ENCODE results near the gene GRIN2B. TPM values are rescaled to one million over a fixed set of nuclear protein-coding genes. Genes with fewer than 3 reads are reported as not detected.

Gene GRIN2B
- total and polyA plus RNA-seq, 4 donors = 0.02 to 2.6 (median 0.25) TPM; not detected in 1

- TF ChIP-seq, protein P1, sequence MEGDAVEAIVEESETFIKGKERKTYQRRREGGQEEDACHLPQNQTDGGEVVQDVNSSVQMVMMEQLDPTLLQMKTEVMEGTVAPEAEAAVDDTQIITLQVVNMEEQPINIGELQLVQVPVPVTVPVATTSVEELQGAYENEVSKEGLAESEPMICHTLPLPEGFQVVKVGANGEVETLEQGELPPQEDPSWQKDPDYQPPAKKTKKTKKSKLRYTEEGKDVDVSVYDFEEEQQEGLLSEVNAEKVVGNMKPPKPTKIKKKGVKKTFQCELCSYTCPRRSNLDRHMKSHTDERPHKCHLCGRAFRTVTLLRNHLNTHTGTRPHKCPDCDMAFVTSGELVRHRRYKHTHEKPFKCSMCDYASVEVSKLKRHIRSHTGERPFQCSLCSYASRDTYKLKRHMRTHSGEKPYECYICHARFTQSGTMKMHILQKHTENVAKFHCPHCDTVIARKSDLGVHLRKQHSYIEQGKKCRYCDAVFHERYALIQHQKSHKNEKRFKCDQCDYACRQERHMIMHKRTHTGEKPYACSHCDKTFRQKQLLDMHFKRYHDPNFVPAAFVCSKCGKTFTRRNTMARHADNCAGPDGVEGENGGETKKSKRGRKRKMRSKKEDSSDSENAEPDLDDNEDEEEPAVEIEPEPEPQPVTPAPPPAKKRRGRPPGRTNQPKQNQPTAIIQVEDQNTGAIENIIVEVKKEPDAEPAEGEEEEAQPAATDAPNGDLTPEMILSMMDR (IDR thresholded peaks at IDR 0.05; ENCODE audit: control extremely low read depth, extremely low read depth) = no peak
- 67 to 81% methylated on average over 2 of the region's 2 CpGs for WGBS, 2 donors
- no peak overlapping the region for H3K27ac ChIP-seq (ENCODE audit: low read depth in 1 of 2, low read length in 1 of 2)
- DNase-seq = no peak
- H3K4me1 ChIP-seq (ENCODE audit: control insufficient read depth in 5 of 5, insufficient read depth in 5 of 5, low read length in 5 of 5) = no peaks in the 10 kb centered on the region
- no peaks in the 10 kb centered on the region for H3K27me3 ChIP-seq (ENCODE audit: control insufficient read depth in 3 of 3, insufficient read depth in 3 of 3, low read length in 2 of 3)
- peaks cover 0 to 3% (median under 1%) of the 10 kb centered on the region in 4 donors for H3K9me3 ChIP-seq (ENCODE audit: control insufficient read depth in 4 of 4, insufficient read depth in 3 of 4, low read length in 3 of 4)
- no peaks in the 10 kb centered on the region for H3K36me3 ChIP-seq (ENCODE audit: control insufficient read depth in 4 of 4, insufficient read depth in 4 of 4, low read length in 4 of 4)
- no peak for ATAC-seq (ENCODE audit: insufficient read depth, low FRiP score)
- no peak overlapping the region for H3K9ac ChIP-seq (ENCODE audit: insufficient read depth in 1 of 2, low read length in 2 of 2)
- H3K4me3 ChIP-seq = no peak overlapping the region
Measured at GRCh38 chr12:14018080-14018479, 36.7 kb upstream of the GRIN2B start.

GRCh38 chr12:14010989-14011388 is 29.6 kb upstream of the GRIN2B start:
- H3K36me3 ChIP-seq (ENCODE audit: control insufficient read depth in 4 of 4, insufficient read depth in 4 of 4, low read length in 4 of 4) = no peaks in the 10 kb centered on the region
- TF ChIP-seq, protein P1 (IDR thresholded peaks at IDR 0.05; ENCODE audit: control extremely low read depth, extremely low read depth) = no peak
- H3K9me3 ChIP-seq (ENCODE audit: control insufficient read depth in 4 of 4, insufficient read depth in 3 of 4, low read length in 3 of 4) = peaks cover 0 to 4% (median 1%) of the 10 kb centered on the region in 4 donors
- no peaks in the 10 kb centered on the region for H3K27me3 ChIP-seq (ENCODE audit: control insufficient read depth in 3 of 3, insufficient read depth in 3 of 3, low read length in 2 of 3)
- ATAC-seq (ENCODE audit: insufficient read depth, low FRiP score) = no peak
- no peak overlapping the region for H3K4me3 ChIP-seq
- H3K4me1 ChIP-seq (ENCODE audit: control insufficient read depth in 5 of 5, insufficient read depth in 5 of 5, low read length in 5 of 5) = peaks cover 0 to 5% (median 0%) of the 10 kb centered on the region in 5 donors
- H3K9ac ChIP-seq (ENCODE audit: insufficient read depth in 1 of 2, low read length in 2 of 2) = no peak overlapping the region
- H3K27ac ChIP-seq (ENCODE audit: low read depth in 1 of 2, low read length in 1 of 2) = no peak overlapping the region
- 84 to 86% methylated on average over 1 of the region's 1 CpG for WGBS, 2 donors
- DNase-seq = no peak

DNA sequence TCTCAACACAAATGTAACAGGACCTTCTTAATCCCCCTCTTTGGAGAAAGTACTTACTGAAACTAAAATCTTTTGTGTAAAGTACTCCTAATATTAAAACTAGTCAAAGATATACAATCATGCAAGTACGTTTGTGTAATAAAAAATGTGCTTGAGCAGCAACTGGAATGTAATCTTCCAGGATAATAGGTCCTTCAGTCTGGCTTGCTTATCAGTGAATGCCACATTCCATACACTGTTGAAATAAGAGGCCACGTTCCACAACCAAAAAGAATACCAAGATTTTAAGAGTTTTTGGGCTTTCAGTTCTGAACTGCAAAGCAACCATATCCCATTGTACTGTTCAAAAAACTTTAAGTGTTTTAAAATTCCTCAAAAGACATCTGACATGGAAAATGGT is 26.2 kb upstream of the GRIN2B start:
- ATAC-seq (ENCODE audit: insufficient read depth, low FRiP score) (no peak), DNase-seq (peak in 2 of 3 donors; percentile 26 to 34)
- peaks cover 0 to 5% (median 0%) of the 10 kb centered on the region in 5 donors for H3K4me1 ChIP-seq (ENCODE audit: control insufficient read depth in 5 of 5, insufficient read depth in 5 of 5, low read length in 5 of 5)
- no peaks in the 10 kb centered on the region for H3K9me3 ChIP-seq (ENCODE audit: control insufficient read depth in 4 of 4, insufficient read depth in 3 of 4, low read length in 3 of 4)
- TF ChIP-seq, protein P1 (IDR thresholded peaks at IDR 0.05; ENCODE audit: control extremely low read depth, extremely low read depth) = no peak
- H3K9ac ChIP-seq (ENCODE audit: insufficient read depth in 1 of 2, low read length in 2 of 2) = no peak overlapping the region
- H3K36me3 ChIP-seq (ENCODE audit: control insufficient read depth in 4 of 4, insufficient read depth in 4 of 4, low read length in 4 of 4) = no peaks in the 10 kb centered on the region
- H3K27me3 ChIP-seq (ENCODE audit: control insufficient read depth in 3 of 3, insufficient read depth in 3 of 3, low read length in 2 of 3) = no peaks in the 10 kb centered on the region
- no peak overlapping the region for H3K4me3 ChIP-seq
- 19 to 50% methylated on average over 2 of the region's 2 CpGs for WGBS, 2 donors
- H3K27ac ChIP-seq (ENCODE audit: low read depth in 1 of 2, low read length in 1 of 2) = no peak overlapping the region

- WGBS, 2 donors = 85% methylated on average over 4 of the region's 4 CpGs
- H3K9ac ChIP-seq (ENCODE audit: insufficient read depth in 1 of 2, low read length in 2 of 2) = no peak overlapping the region
- no peaks in the 10 kb centered on the region for H3K4me1 ChIP-seq (ENCODE audit: control insufficient read depth in 5 of 5, insufficient read depth in 5 of 5, low read length in 5 of 5)
- TF ChIP-seq, protein P1 (IDR thresholded peaks at IDR 0.05; ENCODE audit: control extremely low read depth, extremely low read depth) = no peak
- no peaks in the 10 kb centered on the region for H3K27me3 ChIP-seq (ENCODE audit: control insufficient read depth in 3 of 3, insufficient read depth in 3 of 3, low read length in 2 of 3)
- no peak overlapping the region for H3K27ac ChIP-seq (ENCODE audit: low read depth in 1 of 2, low read length in 1 of 2)
- no peaks in the 10 kb centered on the region for H3K9me3 ChIP-seq (ENCODE audit: control insufficient read depth in 4 of 4, insufficient read depth in 3 of 4, low read length in 3 of 4)
- H3K4me3 ChIP-seq = no peak overlapping the region
- ATAC-seq (ENCODE audit: insufficient read depth, low FRiP score) = no peak
- no peaks in the 10 kb centered on the region for H3K36me3 ChIP-seq (ENCODE audit: control insufficient read depth in 4 of 4, insufficient read depth in 4 of 4, low read length in 4 of 4)
- no peak for DNase-seq
Measured at GRCh38 chr12:13992585-13992984, 11.2 kb upstream of the GRIN2B start.
